SIG-M5 (cell line): ENCODE data around the gene DNAH2.

Source experiments
- DNase-seq: peaks from one replicate; lab custom pipeline; 2025; lab: John Stamatoyannopoulos, UW

The DNAH2 gene

DNA sequence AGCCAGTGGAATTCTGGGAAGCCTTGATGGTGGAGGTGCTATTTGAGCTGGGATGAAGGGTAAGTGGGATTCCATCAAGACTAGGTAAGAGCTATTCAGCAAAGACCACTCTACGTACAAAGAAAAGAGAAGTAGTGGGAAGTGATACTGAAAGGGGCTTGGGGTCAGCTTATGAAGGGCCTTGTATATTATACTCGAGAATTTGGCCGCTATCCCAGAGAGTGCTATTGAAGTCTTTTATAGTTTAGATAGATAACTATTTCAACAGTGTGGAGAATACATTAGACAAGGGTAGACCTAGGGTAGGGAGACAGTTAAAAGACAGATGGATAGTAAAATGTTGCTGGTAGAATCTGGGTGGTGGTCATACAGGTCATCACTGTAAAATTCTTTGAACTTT lies 10.3 kb downstream of the DNAH2 start:
- no peak for DNase-seq

DNA sequence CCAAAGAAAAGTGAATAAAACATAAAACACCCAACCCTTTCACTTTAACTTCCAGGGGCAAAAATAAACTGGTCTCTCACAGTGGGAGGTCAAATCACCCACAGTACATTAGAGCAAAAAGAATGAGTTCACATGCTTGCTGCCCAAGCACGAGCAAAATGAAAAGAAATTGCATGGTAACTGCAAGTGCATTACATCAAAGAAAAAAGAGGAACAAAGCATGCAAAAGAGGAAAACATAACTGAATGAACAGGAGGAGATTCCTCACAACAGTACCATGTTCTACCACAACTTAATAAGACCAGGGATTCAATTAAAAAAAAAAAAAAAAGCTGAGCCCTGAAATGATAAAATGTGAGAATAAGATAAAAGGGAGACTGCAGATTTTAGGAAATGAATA lies 12.3 kb downstream of the DNAH2 start:
- DNase-seq = no peak

DNA sequence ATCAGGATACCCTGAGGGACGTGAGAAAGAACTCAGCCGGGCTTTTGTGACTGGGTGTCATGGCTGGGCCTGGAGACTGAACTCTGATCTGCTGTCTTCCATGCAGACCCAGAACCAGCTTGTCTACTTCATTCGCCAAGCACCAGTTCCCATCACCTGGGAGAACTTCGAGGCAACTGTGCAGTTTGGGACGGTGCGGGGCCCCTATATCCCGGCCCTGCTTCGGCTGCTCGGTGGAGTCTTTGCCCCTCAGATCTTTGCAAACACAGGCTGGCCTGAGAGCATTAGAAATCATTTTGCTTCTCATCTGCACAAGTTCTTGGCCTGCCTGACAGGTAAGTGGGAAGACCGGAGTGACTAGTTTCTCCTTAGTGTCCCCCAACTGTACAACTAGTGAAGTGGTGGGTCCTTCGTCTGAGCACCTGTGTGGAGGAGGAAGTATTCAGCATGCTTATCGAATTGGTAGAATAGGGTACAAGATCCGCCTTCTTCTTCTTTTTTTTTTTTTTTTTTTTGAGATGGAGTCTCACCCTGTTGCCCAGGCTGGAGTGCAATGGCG lies 15.5 kb downstream of the DNAH2 start:
- DNase-seq = no peak

DNA sequence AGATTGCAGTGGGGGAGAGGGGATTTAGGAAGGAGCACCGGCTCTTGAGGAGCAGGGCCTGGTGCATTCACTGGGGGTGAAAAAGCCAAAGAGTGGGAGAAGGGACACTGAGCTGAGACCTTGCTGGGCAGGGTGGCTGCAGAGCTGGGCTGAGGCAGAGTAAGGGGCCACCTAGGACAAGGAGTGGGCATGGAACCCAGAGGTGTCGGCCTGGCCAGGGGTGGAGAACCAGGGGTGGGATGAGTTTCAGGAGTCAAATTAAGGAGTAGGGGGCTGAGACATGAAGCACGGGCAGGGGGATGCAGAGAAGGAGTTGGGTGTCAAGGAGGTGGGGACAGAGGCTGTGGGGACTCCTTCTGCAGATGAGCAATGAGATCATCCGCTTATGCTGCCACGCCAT lies 20.1 kb downstream of the DNAH2 start:
- no peak for DNase-seq

DNA sequence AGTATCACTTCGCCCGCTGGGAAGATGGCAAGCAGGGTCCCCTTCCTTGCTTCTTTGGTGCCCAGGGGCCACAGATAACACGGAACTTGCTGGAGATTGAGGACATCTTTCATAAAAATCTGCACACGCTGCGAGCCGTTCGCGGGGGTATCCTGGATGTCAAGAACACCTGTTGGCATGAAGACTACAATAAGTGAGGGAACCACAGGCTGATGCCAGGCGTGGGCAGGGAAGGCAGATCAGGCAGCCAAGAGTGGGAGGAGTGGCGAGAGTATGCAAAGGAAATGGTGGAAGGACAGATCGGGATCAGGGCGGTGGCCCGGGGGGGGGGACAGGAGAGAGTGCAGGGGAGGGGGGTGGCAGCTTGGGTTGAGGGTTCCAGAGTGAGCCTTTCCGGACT lies 22.2 kb downstream of the DNAH2 start:
- DNase-seq = no peak

DNA sequence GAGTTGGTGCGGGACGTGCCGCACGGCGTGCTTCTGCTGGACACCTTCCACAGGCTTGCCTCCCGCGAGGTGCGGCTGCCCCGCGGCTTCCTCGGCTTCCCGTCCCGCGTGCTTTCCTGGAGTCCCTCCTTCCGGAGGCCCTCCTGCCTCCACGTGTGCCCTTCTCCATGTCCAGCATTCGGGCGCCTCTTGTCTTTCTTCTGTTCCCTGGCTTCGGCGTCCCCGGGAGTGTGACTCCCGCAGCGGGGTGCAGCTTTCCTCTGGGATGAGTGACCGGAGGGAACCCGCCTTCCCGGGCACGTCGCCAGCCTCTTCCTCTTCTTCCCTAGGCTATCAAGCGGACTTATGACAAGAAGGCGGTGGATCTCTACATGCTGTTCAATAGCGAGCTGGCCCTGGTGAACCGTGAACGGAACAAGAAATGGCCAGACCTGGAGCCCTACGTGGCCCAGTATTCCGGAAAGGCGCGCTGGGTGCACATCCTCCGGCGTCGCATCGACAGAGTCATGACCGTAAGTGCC lies 23.0 kb downstream of the DNAH2 start:
- DNase-seq = no peak

DNA sequence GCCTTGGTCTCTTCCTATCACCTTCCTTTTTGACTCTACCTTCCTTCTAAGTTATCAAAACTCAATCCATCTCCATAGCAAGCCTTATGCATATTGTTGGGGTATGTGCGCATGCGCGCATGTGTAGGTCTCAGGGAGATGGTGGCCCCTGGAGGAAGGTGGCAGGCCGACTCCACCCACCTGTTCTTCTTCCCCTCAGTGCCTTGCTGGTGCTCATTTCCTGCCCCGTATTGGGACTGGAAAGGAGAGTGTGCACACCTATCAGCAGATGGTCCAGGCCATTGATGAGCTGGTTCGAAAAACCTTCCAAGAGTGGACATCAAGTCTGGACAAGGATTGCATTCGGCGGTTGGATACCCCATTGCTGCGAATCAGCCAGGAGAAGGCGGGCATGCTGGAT lies 25.2 kb downstream of the DNAH2 start:
- DNase-seq = no peak

DNA sequence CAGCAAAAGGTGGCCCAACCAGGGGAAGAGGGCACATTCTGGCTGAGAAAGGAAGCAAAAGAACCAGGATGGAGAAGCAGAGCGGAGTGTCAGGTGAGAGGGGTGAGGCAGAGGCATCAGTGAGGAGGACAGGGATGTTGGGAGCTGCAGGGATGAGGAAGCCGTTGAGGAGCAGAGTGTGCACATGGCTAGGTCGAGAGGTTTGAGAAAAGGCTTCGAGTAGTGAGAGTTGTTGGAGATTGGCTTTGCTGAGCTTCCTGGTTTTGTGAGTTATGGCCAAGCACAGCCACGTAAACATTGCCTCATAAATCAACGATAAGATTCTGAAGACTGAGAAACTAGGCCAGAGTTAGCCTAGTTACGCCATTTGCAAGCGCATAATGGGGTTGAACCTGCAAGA lies 26.9 kb downstream of the DNAH2 start:
- no peak for DNase-seq

DNA sequence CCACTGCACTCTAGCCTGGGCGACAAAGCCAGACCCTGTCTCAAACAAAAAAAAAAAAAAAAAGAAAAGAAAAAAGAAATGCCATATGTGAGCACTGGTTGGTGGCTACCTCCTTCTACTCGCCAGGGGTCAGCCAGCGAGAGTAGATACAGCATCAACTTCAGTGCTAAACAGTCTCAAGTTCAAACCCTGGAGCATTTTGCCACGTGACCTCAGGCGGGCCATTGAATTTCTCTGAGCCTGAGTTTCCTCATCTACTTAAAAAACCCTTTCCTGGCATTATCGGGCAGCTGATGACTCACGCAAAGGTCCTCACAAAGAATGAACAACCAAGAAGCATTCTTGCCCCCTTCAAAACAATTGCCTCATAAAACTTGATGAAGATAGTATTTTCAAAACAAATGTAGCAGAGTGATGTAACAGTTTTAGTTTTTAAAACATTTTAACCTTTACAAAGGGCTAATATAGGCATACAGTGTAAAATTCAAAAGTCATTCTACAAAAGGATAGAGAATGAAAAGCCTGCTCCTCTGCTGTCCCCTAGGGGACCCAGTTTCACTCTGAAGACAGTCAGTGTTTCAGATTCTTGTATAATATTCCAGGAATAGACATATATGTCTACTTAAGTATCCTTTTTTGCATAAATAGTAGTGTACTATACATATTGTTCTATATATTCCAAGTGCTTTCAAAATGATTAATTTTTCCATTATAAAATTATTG lies 28.4 kb downstream of the DNAH2 start:
- DNase-seq = no peak

DNA sequence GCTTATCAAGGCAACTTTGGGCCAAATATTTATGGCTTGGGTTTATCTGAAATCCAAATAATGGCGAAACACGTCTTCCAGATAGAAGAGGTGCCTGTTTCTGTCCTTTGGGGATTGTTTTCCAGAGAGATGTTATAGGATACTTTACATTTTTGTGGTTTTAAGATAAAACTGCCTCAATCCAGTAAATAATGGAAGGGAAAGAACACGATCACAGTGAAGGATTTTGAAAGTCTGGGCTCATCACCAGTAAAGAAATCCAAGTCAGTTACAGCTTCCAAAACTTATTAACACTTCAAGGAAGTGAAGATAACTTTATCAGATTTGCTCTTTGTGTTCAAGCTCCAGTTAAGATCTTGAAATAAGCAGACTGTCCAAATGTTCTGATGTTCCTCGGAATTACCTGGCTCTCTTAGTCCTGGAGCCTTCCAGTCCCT lies 30.1 kb downstream of the DNAH2 start:
- DNase-seq = no peak

DNA sequence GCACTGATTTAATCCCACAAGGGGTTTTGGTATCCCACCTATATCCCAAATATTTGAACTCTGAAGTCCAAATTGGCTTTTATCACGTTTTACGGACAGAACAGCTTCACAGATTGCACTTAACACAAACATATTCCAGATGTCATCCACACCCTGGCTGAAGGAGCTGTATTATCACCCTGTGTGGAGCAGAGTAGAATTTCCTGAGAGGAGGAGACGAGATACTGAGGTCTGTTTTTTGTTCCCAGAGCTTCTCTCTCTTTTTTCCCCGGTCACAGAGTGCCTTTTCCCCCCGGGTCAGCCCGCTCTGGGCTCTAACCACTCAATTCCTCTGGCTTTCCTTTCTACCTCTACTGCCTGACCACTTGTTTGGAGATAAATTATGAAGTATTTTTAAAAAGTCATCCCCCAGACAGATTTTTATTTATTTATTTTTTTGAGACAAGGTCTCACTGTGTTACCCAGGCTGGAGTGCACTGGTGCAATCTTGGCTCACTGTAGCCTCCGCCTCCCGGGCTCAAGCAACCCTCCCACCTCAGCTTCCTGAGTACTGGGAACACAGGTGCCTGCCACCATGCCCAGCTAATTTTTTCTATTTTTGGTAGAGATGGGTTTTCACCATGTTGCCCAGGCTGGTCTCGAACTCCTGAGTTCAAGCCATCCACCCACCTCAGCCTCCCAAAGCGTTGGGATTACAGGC lies 30.7 kb downstream of the DNAH2 start:
- DNase-seq = no peak

DNA sequence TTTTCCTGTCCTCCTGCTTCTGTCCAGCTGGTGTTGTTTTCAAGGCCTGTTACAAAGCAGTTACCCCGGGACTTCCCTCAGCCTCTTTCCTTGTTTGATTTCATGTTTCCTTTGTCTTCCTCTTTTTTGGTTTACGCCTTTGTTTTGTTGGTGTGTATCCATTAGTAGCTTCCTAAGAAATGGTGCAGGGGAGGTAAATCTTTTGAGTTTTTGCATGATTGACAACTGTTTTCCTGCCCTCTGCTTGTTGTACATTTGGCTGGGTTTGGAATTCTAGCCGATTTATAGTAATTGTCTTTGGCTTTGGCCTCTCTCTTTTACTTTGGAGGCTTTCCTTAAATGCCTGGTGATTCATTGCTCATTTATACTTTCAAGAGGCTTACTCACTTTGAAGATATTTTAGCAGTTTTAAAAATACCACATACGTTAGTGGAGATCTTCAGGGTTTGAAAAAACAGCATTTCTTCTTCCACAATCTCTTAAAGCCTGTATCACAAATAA lies 32.8 kb downstream of the DNAH2 start:
- DNase-seq = no peak

DNA sequence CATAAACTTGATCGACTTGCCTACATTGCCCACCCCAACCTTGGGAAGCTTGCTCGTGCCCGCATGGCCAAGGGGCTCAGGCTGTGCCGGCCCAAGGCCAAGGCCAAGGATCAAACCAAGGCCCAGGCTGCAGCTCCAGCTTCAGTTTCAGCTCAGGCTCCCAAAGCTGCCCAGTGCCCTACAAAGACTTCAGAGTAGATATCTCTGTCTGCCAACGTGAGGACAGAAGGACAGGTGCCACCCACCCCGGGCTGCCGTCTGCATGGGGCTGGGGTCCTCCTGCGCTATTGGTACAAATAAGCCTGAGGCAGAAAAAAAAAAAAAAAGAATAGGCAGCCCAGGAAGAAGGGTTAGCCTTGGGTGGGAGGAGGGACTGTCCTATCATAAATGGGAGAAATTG lies 37.1 kb downstream of the DNAH2 start:
- no peak for DNase-seq

DNA sequence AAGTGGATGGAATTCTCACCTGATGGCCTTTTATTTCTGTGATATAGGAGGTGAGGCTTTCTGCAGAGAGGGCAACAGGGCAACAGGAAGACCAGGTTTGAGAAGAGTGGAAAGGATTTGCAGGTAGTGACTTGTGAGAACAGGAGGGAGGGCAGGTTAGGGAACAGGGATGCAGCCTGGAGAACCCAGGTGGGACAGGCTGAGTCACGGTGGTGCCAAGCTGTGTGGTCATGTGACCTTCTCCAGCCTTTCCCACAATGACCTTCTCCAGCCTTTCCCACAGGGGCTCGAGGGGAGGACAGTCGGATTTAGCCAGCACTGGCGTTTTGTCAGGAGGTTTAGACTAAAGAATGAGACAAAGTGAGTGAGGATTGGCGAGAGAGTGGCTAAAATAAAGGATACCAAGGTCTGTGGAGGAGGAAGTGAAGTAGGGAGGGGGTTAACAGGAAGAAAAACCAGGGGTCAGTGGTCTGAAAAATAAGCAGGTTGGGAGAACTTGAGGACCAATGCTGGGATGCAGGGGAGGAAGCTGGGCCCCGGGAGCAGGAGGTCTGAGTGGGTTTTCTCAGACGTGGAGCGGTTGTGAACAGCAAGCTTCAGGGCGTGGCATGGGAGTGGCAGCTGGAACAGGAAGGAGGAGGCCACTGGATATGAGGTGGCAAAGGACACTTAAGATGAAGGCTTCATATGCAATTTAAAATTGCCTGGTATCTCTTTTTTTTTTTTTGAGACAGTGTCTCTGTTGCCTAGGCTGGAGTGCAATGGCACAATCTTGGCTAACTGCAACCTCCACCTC lies 37.7 kb downstream of the DNAH2 start:
- no peak for DNase-seq

DNA sequence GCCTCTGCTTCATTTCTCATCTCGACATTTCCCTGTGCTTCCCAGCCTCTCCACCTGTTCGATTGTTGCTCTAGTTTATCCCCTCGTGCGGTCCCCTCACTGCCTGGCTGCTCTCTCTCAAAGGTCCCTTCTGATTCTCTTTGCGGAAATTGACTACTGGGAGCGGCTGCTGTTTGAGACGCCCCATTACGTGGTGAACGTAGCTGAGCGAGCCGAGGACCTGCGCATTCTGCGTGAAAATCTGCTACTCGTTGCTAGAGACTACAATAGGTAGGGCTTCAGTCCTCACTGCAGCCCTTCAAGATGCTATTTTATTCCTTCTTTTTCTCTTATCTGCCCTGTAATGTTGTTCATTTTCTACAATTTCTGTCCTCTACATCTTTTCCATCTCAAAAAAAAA lies 39.4 kb downstream of the DNAH2 start:
- DNase-seq = no peak

DNA sequence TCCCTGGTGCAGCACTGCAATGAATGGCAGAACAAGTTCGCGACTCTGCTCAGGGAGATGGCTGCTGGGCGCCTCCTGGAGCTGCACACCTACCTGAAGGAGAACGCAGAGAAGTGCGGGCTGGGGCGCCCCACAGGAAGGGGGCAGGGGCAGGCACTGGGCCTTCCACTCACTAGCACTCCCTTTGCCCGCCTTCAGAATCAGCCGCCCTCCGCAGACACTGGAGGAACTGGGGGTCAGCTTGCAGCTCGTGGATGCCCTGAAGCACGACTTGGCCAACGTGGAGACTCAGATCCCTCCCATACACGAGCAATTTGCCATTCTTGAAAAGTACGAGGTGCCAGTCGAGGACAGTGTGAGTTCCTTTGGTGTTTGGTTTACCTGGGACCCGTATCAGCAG lies 46.4 kb downstream of the DNAH2 start:
- DNase-seq = no peak

DNA sequence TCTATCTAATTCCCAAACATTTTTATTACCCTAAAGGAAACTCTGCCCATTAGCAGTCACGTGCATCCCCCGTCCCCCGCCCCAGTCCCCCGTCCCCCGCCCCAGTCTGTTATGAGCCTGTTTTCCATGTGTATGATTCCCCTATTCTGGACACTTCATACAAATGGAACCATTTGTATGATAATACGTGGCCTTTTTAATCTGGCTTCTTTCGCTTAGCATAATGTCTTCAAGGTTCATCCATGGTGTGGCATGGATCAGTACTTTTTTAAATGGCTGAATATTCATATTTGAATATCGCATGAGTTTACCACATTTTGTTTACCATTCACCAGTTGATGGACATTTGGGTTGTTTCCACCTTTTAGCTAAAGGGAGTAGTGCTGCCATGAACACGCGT lies 49.5 kb downstream of the DNAH2 start:
- no peak for DNase-seq

DNA sequence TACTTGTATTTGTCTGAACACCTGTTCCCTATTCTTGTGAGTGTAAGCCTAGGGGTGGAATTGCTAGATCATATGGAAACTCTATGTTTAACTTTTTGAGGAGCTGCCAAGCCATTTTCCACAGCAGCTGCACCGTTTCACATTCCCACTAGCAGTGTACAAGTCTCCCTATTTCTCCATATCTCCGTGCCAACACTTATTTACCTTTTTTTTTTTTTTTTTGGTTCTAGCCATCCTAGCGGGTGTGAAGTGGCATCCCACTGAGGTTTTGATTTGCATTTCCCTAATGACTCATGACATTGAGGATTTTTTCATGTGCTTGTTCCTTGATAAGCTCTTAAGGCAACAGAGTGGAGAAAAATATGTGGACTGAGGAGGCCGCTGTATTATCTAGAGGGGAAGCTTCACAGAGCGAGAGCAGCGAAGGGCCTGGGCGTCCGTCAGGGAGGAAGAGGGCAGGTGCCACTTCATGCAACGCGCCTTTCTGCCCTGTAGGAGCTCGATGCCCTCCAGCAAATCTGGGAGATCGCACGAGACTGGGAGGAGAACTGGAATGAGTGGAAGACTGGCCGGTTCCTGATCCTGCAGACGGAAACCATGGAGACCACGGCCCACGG lies 50.0 kb downstream of the DNAH2 start:
- no peak for DNase-seq

DNA sequence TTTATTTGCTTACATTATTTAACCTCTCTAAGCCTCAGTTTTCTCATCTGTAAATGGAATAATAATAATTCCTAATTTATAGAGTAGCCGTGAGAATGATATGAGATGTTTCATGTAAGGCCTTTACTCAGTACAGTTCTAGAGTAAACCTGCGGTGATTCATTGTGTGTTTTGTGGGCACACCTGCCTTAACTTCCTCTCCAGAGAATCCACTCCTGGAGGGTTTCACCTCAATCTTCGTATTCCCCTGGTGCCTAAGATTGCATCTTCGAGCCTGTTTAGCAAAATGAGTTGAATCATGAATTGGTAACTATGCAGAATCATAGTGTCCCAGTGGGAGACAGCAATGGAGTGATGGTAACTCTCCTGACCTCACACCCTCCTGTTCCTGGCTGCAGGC lies 52.3 kb downstream of the DNAH2 start:
- no peak for DNase-seq

DNA sequence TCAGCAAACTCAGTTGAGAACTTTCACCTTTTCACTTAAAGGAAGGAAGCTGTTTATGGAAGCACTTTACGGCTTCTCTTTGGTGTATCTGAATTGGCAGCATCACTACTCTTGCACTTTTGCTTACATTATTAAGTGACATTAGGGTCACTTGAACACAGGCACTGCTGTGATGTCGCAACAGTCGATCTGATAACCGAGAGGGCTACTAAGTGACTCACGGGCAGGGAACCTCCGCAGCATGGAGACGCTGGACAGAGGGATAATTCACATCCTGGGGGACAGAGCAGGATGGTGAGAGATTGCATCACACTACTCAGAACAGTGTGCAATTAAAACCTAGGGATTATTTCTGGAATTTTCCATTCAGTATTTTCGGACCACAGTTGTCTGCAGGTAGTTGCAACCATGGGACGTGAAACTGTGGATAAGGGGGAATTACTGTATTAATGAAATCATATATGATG lies 56.5 kb downstream of the DNAH2 start:
- DNase-seq = no peak

DNA sequence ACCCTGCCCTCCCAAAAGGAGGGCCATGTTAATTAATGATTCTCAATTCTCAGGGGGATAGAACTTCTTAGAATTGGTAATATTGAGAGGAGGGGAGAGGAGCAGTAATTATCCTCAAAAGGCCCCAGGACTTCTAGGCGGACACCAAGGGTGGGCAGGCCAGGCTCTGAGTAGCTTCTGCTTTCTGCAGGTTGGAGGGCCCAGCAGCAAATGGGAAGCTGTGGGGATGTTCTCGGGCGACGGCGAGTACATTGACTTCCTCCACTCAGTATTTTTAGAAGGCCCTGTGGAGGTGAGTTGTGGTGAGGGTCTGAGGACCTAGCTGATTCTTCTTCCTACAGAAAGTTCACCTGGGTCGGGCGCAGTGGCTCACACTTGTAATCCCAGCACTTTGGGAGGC lies 57.5 kb downstream of the DNAH2 start:
- DNase-seq = no peak

DNA sequence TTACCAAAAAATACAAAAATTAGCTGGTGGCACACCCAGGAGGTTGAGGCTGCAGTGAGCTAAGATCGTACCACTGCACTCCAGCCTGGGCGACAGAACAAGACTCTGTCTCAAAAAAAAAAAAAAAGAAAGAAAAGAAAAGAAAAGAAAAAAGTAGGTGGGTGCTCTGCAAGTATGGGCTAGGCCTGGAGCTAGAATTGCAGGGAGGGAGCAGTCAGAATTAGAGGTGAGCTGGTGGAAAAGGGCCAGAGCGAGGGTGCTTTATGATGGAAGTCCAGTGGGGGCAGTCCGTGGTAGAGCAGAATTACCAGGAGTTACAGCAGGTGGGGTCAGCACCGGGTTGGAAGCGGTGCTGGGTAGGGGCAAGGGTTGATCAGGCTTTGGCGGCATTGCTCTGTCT lies 59.5 kb downstream of the DNAH2 start:
- no peak for DNase-seq
